ENCODE data around the gene ADGRA1. TPM values are rescaled to one million over a fixed set of nuclear protein-coding genes. Genes with fewer than 3 reads are reported as not detected.

The ADGRA1 gene
- total and polyA plus RNA-seq, 2 experiments from 2014 or later: 0.23 to 0.52 TPM

GRCh38 chr10:133180965-133181639 lies 93.4 kb downstream of the ADGRA1 start:
- Mint-ChIP-seq H3K27ac (no peak overlapping the region), H3K4me3 (no peak overlapping the region), H3K4me1 (no peaks in the 10 kb centered on the region), H3K9me3 (peaks cover 26% of the 10 kb centered on the region), H3K27me3 (ENCODE audit: insufficient read depth, low read depth, poor library complexity) (peaks cover 12% of the 10 kb centered on the region), H3K36me3 (ENCODE audit: low read depth) (peaks cover 26% of the 10 kb centered on the region)
- Histone ChIP-seq H3K9me2 (ENCODE audit: insufficient read depth) (peaks cover 9% of the 10 kb centered on the region; the same call in 1 of the 2 replicates), H3K4me2 (no peak overlapping the region), H3K27ac (ENCODE audit: low read depth) (no peak overlapping the region), H3K4me3 (no peak overlapping the region), H3K36me3 (ENCODE audit: insufficient read depth) (no peaks in the 10 kb centered on the region), H3K4me1 (ENCODE audit: insufficient read depth) (no peaks in the 10 kb centered on the region), H3K79me2 (replicated peaks; ENCODE audit: insufficient read depth) (no peaks in the 10 kb centered on the region), H4K20me1 (replicated peaks; ENCODE audit: insufficient read depth) (no peaks in the 10 kb centered on the region), H2AFZ (no peak overlapping the region), H3K27me3 (ENCODE audit: insufficient read depth) (no peaks in the 10 kb centered on the region), H3F3A (replicated peaks; ENCODE audit: low read depth) (peaks cover 18% of the 10 kb centered on the region)
- no peak for ATAC-seq
- no peak for TF ChIP-seq EZH2phosphoT487 (IDR thresholded peaks at IDR 0.05; ENCODE audit: unreplicated experiment)
- TF ChIP-seq, protein P1, sequence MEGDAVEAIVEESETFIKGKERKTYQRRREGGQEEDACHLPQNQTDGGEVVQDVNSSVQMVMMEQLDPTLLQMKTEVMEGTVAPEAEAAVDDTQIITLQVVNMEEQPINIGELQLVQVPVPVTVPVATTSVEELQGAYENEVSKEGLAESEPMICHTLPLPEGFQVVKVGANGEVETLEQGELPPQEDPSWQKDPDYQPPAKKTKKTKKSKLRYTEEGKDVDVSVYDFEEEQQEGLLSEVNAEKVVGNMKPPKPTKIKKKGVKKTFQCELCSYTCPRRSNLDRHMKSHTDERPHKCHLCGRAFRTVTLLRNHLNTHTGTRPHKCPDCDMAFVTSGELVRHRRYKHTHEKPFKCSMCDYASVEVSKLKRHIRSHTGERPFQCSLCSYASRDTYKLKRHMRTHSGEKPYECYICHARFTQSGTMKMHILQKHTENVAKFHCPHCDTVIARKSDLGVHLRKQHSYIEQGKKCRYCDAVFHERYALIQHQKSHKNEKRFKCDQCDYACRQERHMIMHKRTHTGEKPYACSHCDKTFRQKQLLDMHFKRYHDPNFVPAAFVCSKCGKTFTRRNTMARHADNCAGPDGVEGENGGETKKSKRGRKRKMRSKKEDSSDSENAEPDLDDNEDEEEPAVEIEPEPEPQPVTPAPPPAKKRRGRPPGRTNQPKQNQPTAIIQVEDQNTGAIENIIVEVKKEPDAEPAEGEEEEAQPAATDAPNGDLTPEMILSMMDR (conservative IDR thresholded peaks at IDR 0.05; ENCODE audit: low read depth in 2 of 2): no peak
- TF ChIP-seq, protein P2, sequence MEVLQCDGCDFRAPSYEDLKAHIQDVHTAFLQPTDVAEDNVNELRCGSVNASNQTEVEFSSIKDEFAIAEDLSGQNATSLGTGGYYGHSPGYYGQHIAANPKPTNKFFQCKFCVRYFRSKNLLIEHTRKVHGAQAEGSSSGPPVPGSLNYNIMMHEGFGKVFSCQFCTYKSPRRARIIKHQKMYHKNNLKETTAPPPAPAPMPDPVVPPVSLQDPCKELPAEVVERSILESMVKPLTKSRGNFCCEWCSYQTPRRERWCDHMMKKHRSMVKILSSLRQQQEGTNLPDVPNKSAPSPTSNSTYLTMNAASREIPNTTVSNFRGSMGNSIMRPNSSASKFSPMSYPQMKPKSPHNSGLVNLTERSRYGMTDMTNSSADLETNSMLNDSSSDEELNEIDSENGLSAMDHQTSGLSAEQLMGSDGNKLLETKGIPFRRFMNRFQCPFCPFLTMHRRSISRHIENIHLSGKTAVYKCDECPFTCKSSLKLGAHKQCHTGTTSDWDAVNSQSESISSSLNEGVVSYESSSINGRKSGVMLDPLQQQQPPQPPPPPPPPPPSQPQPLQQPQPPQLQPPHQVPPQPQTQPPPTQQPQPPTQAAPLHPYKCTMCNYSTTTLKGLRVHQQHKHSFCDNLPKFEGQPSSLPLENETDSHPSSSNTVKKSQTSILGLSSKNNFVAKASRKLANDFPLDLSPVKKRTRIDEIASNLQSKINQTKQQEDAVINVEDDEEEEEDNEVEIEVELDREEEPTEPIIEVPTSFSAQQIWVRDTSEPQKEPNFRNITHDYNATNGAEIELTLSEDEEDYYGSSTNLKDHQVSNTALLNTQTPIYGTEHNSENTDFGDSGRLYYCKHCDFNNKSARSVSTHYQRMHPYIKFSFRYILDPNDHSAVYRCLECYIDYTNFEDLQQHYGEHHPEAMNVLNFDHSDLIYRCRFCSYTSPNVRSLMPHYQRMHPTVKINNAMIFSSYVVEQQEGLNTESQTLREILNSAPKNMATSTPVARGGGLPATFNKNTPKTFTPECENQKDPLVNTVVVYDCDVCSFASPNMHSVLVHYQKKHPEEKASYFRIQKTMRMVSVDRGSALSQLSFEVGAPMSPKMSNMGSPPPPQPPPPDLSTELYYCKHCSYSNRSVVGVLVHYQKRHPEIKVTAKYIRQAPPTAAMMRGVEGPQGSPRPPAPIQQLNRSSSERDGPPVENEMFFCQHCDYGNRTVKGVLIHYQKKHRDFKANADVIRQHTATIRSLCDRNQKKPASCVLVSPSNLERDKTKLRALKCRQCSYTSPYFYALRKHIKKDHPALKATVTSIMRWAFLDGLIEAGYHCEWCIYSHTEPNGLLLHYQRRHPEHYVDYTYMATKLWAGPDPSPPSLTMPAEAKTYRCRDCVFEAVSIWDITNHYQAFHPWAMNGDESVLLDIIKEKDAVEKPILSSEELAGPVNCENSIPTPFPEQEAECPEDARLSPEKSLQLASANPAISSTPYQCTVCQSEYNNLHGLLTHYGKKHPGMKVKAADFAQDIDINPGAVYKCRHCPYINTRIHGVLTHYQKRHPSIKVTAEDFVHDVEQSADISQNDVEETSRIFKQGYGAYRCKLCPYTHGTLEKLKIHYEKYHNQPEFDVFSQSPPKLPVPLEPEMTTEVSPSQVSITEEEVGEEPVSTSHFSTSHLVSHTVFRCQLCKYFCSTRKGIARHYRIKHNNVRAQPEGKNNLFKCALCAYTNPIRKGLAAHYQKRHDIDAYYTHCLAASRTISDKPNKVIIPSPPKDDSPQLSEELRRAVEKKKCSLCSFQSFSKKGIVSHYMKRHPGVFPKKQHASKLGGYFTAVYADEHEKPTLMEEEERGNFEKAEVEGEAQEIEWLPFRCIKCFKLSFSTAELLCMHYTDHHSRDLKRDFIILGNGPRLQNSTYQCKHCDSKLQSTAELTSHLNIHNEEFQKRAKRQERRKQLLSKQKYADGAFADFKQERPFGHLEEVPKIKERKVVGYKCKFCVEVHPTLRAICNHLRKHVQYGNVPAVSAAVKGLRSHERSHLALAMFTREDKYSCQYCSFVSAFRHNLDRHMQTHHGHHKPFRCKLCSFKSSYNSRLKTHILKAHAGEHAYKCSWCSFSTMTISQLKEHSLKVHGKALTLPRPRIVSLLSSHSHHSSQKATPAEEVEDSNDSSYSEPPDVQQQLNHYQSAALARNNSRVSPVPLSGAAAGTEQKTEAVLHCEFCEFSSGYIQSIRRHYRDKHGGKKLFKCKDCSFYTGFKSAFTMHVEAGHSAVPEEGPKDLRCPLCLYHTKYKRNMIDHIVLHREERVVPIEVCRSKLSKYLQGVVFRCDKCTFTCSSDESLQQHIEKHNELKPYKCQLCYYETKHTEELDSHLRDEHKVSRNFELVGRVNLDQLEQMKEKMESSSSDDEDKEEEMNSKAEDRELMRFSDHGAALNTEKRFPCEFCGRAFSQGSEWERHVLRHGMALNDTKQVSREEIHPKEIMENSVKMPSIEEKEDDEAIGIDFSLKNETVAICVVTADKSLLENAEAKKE (CRISPR knock-in tag; IDR thresholded peaks at IDR 0.05): no peak
- DNase-seq (ENCODE audit: low spot score): no peak

Other genes starting within 250 kb of the ADGRA1 start
- gene CFAP46, start 145.4 kb upstream of the ADGRA1 start, total RNA-seq (2014; rRNA removed; shearing (Covaris generic)): 2.8 and 3.1 TPM in 2 replicates
- 5.1 and 5.4 TPM in 2 replicates for gene CFAP46, start 145.4 kb upstream of the ADGRA1 start, polyA plus RNA-seq (2016; fragmentation: Nextera tagmentation; extraction: Ambion mirVana)
- gene KNDC1, start 72.3 kb downstream of the ADGRA1 start, total RNA-seq (2014; rRNA removed; shearing (Covaris generic)): 8.2 and 16.0 TPM in 2 replicates
- gene KNDC1, start 72.3 kb downstream of the ADGRA1 start, polyA plus RNA-seq (2016; fragmentation: Nextera tagmentation; extraction: Ambion mirVana): 1.8 and 1.9 TPM in 2 replicates
- 7.7 and 12.2 TPM in 2 replicates for gene UTF1, start 142.3 kb downstream of the ADGRA1 start, total RNA-seq (2014; rRNA removed; shearing (Covaris generic))
- 51.4 and 55.7 TPM in 2 replicates for gene UTF1, start 142.3 kb downstream of the ADGRA1 start, polyA plus RNA-seq (2016; fragmentation: Nextera tagmentation; extraction: Ambion mirVana)
- 6.3 and 8.1 TPM in 2 replicates for gene VENTX, start 149.9 kb downstream of the ADGRA1 start, total RNA-seq (2014; rRNA removed; shearing (Covaris generic))
- gene VENTX, start 149.9 kb downstream of the ADGRA1 start, polyA plus RNA-seq (2016; fragmentation: Nextera tagmentation; extraction: Ambion mirVana): 4.8 and 5.1 TPM in 2 replicates
- gene ADAM8, start 188.9 kb downstream of the ADGRA1 start, total RNA-seq (2014; rRNA removed; shearing (Covaris generic)): 5.5 and 7.4 TPM in 2 replicates
- gene ADAM8, start 188.9 kb downstream of the ADGRA1 start, polyA plus RNA-seq (2016; fragmentation: Nextera tagmentation; extraction: Ambion mirVana): 1.9 and 2.1 TPM in 2 replicates
- gene TUBGCP2, start 220.9 kb downstream of the ADGRA1 start, total RNA-seq (2014; rRNA removed; shearing (Covaris generic)): 51.5 and 67.7 TPM in 2 replicates
- 56.6 and 59.6 TPM in 2 replicates for gene TUBGCP2, start 220.9 kb downstream of the ADGRA1 start, polyA plus RNA-seq (2016; fragmentation: Nextera tagmentation; extraction: Ambion mirVana)
- 41.0 and 41.3 TPM in 2 replicates for gene ZNF511, start 221.0 kb downstream of the ADGRA1 start, total RNA-seq (2014; rRNA removed; shearing (Covaris generic))
- gene ZNF511, start 221.0 kb downstream of the ADGRA1 start, polyA plus RNA-seq (2016; fragmentation: Nextera tagmentation; extraction: Ambion mirVana): 104 and 114 TPM in 2 replicates
- gene CALY, start 249.0 kb downstream of the ADGRA1 start, total RNA-seq (2014; rRNA removed; shearing (Covaris generic)): 0.31 and 1.0 TPM in 2 replicates
- gene CALY, start 249.0 kb downstream of the ADGRA1 start, polyA plus RNA-seq (2016; fragmentation: Nextera tagmentation; extraction: Ambion mirVana): 8.0 and 9.0 TPM in 2 replicates